GM12878 (cell line): ENCODE results near the gene TOP3A. TPM values are rescaled to one million over a fixed set of nuclear protein-coding genes. Genes with fewer than 3 reads are reported as not detected.

Experiments
- ATAC-seq: fragments of 200-7000 bp; cut with Tn5 transposase; 3 replicates; pipeline ENCODE4 v1.9.1; 2020; ENCODE audit warnings: mild to moderate bottlenecking, moderate library complexity
- BruUV-seq: library from RNA; stranded (reverse); fragments of 400-500 nt; replicated peaks from 2 replicates; lab custom pipeline; 2021; lab: Mats Ljungman, UMichigan
- CTCF ChIA-PET: fragments of 300-600 bp; sonication (Branson Sonifier 250); formaldehyde crosslinking; extraction: SDS; loops from one replicate; lab custom pipeline; 2021; ENCODE audit warnings: inconsistent platforms; lab: Yijun Ruan, JAX
- POLR2A ChIA-PET: fragments of 350-600 bp; formaldehyde crosslinking; extraction: SDS; loops from one replicate; lab custom pipeline; 2021; ENCODE audit warnings: inconsistent platforms; lab: Charles Lee
- RAD21 ChIA-PET: fragments of 300-600 bp; sonication (Branson Sonifier 250); formaldehyde crosslinking; loops from one replicate; lab custom pipeline; 2023; ENCODE audit warnings: antibody characterized with exemption; ENCODE audit not compliant: unreplicated experiment; lab: Charles Lee
- SMC1A ChIA-PET: fragments of 300-600 bp; sonication (Branson Sonifier 250); formaldehyde crosslinking; loops from one replicate; lab custom pipeline; 2023; ENCODE audit not compliant: unreplicated experiment, uncharacterized antibody; lab: Charles Lee
- DNase-seq: peaks from one replicate; pipeline ENCODE4 v3.0.0-alpha.2; 2011; ENCODE audit warnings: low read depth, low spot score
- FAIRE-seq: peaks from 3 replicates; lab custom pipeline; 2011; peaks lifted over from hg19 to GRCh38; lab: Jason Lieb, UNC
- H2AFZ ChIP-seq: 2 replicates; pipeline ENCODE4 v1.6.0; 2011; ENCODE audit warnings: low read depth, low read length, control low read depth; ENCODE audit not compliant: control insufficient read depth
- H3K27ac ChIP-seq: 2 replicates; pipeline ENCODE4 v1.5.1; 2011; ENCODE audit warnings: control low read depth; ENCODE audit not compliant: control insufficient read depth, insufficient read depth
- H3K27me3 ChIP-seq, 2 experiments: replicated peaks in 1 of 2; 2 replicates each; pipeline versions ENCODE4 v1.6.0 to v1.6.1; 2011; ENCODE audit warnings: low read length in 1 of 2; ENCODE audit not compliant: control insufficient read depth in 2 of 2, insufficient read depth in 2 of 2
- H3K36me3 ChIP-seq, 2 experiments: 2 replicates each; pipeline ENCODE4 v1.5.1; 2011; ENCODE audit warnings: low read length in 1 of 2; ENCODE audit not compliant: control insufficient read depth in 2 of 2, insufficient read depth in 2 of 2
- H3K4me1 ChIP-seq: 2 replicates; pipeline ENCODE4 v1.6.1; 2011; ENCODE audit warnings: mild to moderate bottlenecking, low read length, moderate library complexity, mixed read lengths; ENCODE audit not compliant: control insufficient read depth, insufficient read depth
- H3K4me2 ChIP-seq: 2 replicates; pipeline ENCODE4 v1.6.0; 2011; ENCODE audit warnings: control low read depth; ENCODE audit not compliant: control insufficient read depth, insufficient read depth
- H3K4me3 ChIP-seq: fragments of 200-600 bp; sonication (generic); 2 replicates; pipeline ENCODE4 v1.5.1; 2016
- H3K79me2 ChIP-seq: 2 replicates; pipeline ENCODE4 v1.6.0; 2011; ENCODE audit warnings: low read length; ENCODE audit not compliant: control insufficient read depth, insufficient read depth
- H3K9ac ChIP-seq: 2 replicates; pipeline ENCODE4 v1.8.0; 2011; ENCODE audit warnings: low read length, control low read depth, mixed read lengths; ENCODE audit not compliant: control insufficient read depth, insufficient read depth
- H3K9me3 ChIP-seq: replicated peaks from 3 replicates; pipeline ENCODE4 v1.5.1; 2011; ENCODE audit warnings: mild to moderate bottlenecking, low read length; ENCODE audit not compliant: control insufficient read depth, insufficient read depth
- H4K20me1 ChIP-seq: 2 replicates; pipeline ENCODE4 v1.6.0; 2011; ENCODE audit not compliant: control insufficient read depth, insufficient read depth
- CBX3 ChIP-seq: fragments of 200-600 bp; sonication (generic); IDR thresholded peaks from 2 replicates; pipeline ENCODE4 v1.6.1; 2016; ENCODE audit warnings: low read depth, borderline replicate concordance
- DPF2 ChIP-seq: fragments of 450-650 bp; IDR thresholded peaks from 2 replicates; pipeline ENCODE4 v1.6.1; 2017; ENCODE audit warnings: mild to moderate bottlenecking
- IRF3 ChIP-seq: fragments of 450-650 bp; IDR thresholded peaks from 2 replicates; pipeline ENCODE4 v1.6.1; 2014; ENCODE audit warnings: mild to moderate bottlenecking
- JUND ChIP-seq: IDR thresholded peaks from 2 replicates; pipeline ENCODE4 v1.6.1; 2012; ENCODE audit warnings: low read depth, mild to moderate bottlenecking, low read length, improper control_type of control experiment, moderate library complexity
- MLLT1 ChIP-seq: fragments of 450-650 bp; IDR thresholded peaks from 2 replicates; pipeline ENCODE4 v1.6.1; 2016; ENCODE audit warnings: mild to moderate bottlenecking
- MXI1 ChIP-seq: fragments of 150-350 bp; IDR thresholded peaks from 2 replicates; pipeline ENCODE4 v1.6.1; 2011; ENCODE audit warnings: low read depth, mild to moderate bottlenecking, inconsistent platforms, low read length, improper control_type of control experiment
- NFIC ChIP-seq: IDR thresholded peaks from 2 replicates; pipeline ENCODE4 v1.6.1; 2012; ENCODE audit warnings: low read depth, mild to moderate bottlenecking, inconsistent platforms, low read length, moderate library complexity
- PKNOX1 ChIP-seq: fragments of 450-650 bp; IDR thresholded peaks from 2 replicates; pipeline ENCODE4 v1.6.1; 2016; ENCODE audit warnings: mild to moderate bottlenecking
- POLR2A ChIP-seq: IDR thresholded peaks from 2 replicates; pipeline ENCODE4 v1.6.1; 2011; ENCODE audit warnings: low read depth, mild to moderate bottlenecking, low read length
- SMC3 ChIP-seq: IDR thresholded peaks from 2 replicates; pipeline ENCODE4 v1.6.1; 2011; ENCODE audit warnings: low read length, improper control_type of control experiment, borderline replicate concordance
- TARDBP ChIP-seq: IDR thresholded peaks from 2 replicates; pipeline ENCODE4 v1.6.1; 2016; ENCODE audit warnings: borderline replicate concordance
- WRNIP1 ChIP-seq: IDR thresholded peaks from 2 replicates; pipeline ENCODE4 v1.6.1; 2011; ENCODE audit warnings: low read depth, low read length, improper control_type of control experiment, borderline replicate concordance
- ZBED1 ChIP-seq: IDR thresholded peaks from 2 replicates; pipeline ENCODE4 v1.6.1; 2016; ENCODE audit warnings: borderline replicate concordance
- ZBTB40 ChIP-seq: fragments of 450-650 bp; IDR thresholded peaks from 2 replicates; pipeline ENCODE4 v1.6.1; 2016; ENCODE audit warnings: mild to moderate bottlenecking, moderate library complexity, borderline replicate concordance
- ZSCAN29 ChIP-seq: fragments of 450-650 bp; IDR thresholded peaks from 2 replicates; pipeline ENCODE4 v1.6.1; 2017; ENCODE audit warnings: mild to moderate bottlenecking, moderate library complexity
- WGBS: methylation state at CpG from one replicate; pipeline ENCODE4 v1.1.6; 2016; ENCODE audit warnings: low lambda C conversion rate; ENCODE audit not compliant: insufficient replicate concordance, insufficient coverage; ENCODE audit errors: missing lambda C conversion rate; 5-methylcytosine and 5-hydroxymethylcytosine counted together
- in situ Hi-C: fragments of 300-500 bp; cut with MboI; formaldehyde crosslinking; loops from 9 replicates; pipeline ENCODE4 v1.14.3; 2018; ENCODE audit warnings: mixed read lengths
- intact Hi-C: fragments of 100-400 bp; cut with micrococcal nuclease; formaldehyde crosslinking; loops from one replicate; pipeline ENCODE4 v1.14.2; 2022; ENCODE audit not compliant: unreplicated experiment
- polyA plus RNA-seq, 11 experiments: library from polyadenylated mRNA; depleted of rRNA in 4 of 11; unstranded in 6 of 11; stranded (reverse) in 5 of 11; fragments of >200 nt; fragmentation: Nextera tagmentation in 4 of 11; fragmentation: Illumina TruSeq in 1 of 11; extraction: Ambion mirVana in 4 of 11; extraction: Trizol in 1 of 11; gene quantifications; 1 replicate in 1 of 11; 2 replicates in 10 of 11; pipeline versions ENCODE4 v1.2.1 to v1.2.3, GENCODE V29; 2011 to 2016; ENCODE audit warnings: inconsistent platforms in 2 of 11, missing spikeins in 2 of 11, low read depth in 1 of 11
- total RNA-seq, 4 experiments: library from RNA; depleted of rRNA in 3 of 4; stranded (reverse); fragments of >200 nt in 3 of 4; fragmentation: Illumina TruSeq in 1 of 4; extraction: Trizol in 1 of 4; gene quantifications; 2 replicates each; pipeline versions ENCODE4 v1.2.1 to v1.2.3, GENCODE V29; 2013 to 2021

Gene TOP3A
- total and polyA plus RNA-seq, 10 of the 15 experiments (the other 5 are each of a cell fraction or from before 2014, with no cell fraction given), result 4.2 to 51.9 (median 31.8) TPM

- SMC1A ChIA-PET, result no interaction called here
These were observed 89.0 kb downstream of the TOP3A start for GRCh38 chr17:18225642-18226283.

More at GRCh38 chr17:18225642-18226283, 89.0 kb downstream of the TOP3A start:
- Histone ChIP-seq H3K79me2 (no peaks in the 10 kb centered on the region), H3K27me3 (no peaks in the 10 kb centered on the region), H3K4me2 (peak overlapping the region; percentile 64), H3K4me1 (peaks cover 6% of the 10 kb centered on the region), H3K27ac (no peak overlapping the region), H4K20me1 (no peaks in the 10 kb centered on the region), H3K9ac (peak overlapping the region; percentile 67), H3K9me3 (no peaks in the 10 kb centered on the region), H3K36me3 (no peaks in the 10 kb centered on the region), H2AFZ (peak overlapping the region; percentile 78), H3K4me3 (peak overlapping the region; percentile 67)
- DNase-seq, result no peak
- intact Hi-C loops, result loop anchor here (2.0 to 5.0 kb wide), 2 partner anchors 35 to 43 kb away; partner anchors contain the start of genes ALKBH5 and MIEF2
- in situ Hi-C loops, result no loop called here
- no peak for ATAC-seq
- no peak for FAIRE-seq
- ChIA-PET RAD21 (interaction anchor here (0.6 kb wide), 1 partner anchor 192 kb away, joined by 5 read pairs; no protein-coding TSS in a partner anchor), POLR2A (interaction anchor here (0.6 to 0.9 kb wide), 2 partner anchors 34 to 251 kb away, joined by 3 to 4 read pairs; no protein-coding TSS in a partner anchor), CTCF (no interaction called here)
- TF ChIP-seq IRF3, result no peak
- no peak for TF ChIP-seq ZBED1
- TF ChIP-seq JUND, result no peak
- TF ChIP-seq MLLT1, result 0 out of 2 replicates have a peak, but pooled peaks have one; percentile 19
- 0 out of 2 replicates have a peak, but pooled peaks have one; percentile 34 for TF ChIP-seq PKNOX1
- TF ChIP-seq WRNIP1, result no peak
- TF ChIP-seq TARDBP, result no peak
- no peak for TF ChIP-seq CBX3
- peak; percentile 26; the same call in 1 of the 2 replicates for TF ChIP-seq POLR2A
- TF ChIP-seq ZBTB40, result peak; percentile 21; the same call in 1 of the 2 replicates
- TF ChIP-seq MXI1, result peak; percentile 17; the same call in 1 of the 2 replicates
- no peak for TF ChIP-seq SMC3
- no peak for TF ChIP-seq ZSCAN29
- TF ChIP-seq DPF2, result no peak
- TF ChIP-seq NFIC, result no peak
- BruUV-seq, result no TSS peak
- WGBS, result 1% methylated on average over 20 of the region's 57 CpGs
